MCF 10A (cell line): ENCODE measurements around the gene SP5. TPM values are rescaled to one million over a fixed set of nuclear protein-coding genes. Genes with fewer than 3 reads are reported as not detected.
"Not testable (repeated sequence)": the region's sequence is repeated elsewhere in the genome, so short reads cannot be mapped to it uniquely, and the experiment has no call there.

Source experiments
- BruUV-seq: library from RNA; stranded (reverse); fragments of 400-500 nt; replicated peaks from 2 replicates; lab custom pipeline; 2021; lab: Mats Ljungman, UMichigan
- CTCF ChIA-PET: fragments of 300-600 bp; sonication (Branson Sonifier 250); formaldehyde crosslinking; extraction: SDS; loops from one replicate; lab custom pipeline; 2021; ENCODE audit warnings: antibody characterized with exemption, inconsistent platforms; lab: Yijun Ruan, JAX
- POLR2A ChIA-PET: fragments of 300-600, 350-650 bp; sonication (Branson Sonifier 250); formaldehyde crosslinking; extraction: SDS; loops from one replicate; lab custom pipeline; 2020; ENCODE audit warnings: antibody characterized with exemption, inconsistent platforms; lab: Yijun Ruan, JAX
- DNase-seq: peaks from one replicate; pipeline ENCODE4 v3.0.0-alpha.2; 2018; ENCODE audit not compliant: unreplicated experiment
- H3K27ac Mint-ChIP-seq: one replicate; pipeline ENCODE4 v1.8.0; 2022; ENCODE audit warnings: mild to moderate bottlenecking, low read depth, mixed read lengths; ENCODE audit not compliant: unreplicated experiment
- H3K27me3 Mint-ChIP-seq: one replicate; pipeline ENCODE4 v1.8.0; 2022; ENCODE audit warnings: mixed read lengths; ENCODE audit not compliant: insufficient read depth, unreplicated experiment
- H3K36me3 Mint-ChIP-seq: one replicate; pipeline ENCODE4 v1.8.0; 2022; ENCODE audit warnings: mild to moderate bottlenecking, moderate library complexity, mixed read lengths; ENCODE audit not compliant: insufficient read depth, unreplicated experiment
- H3K4me1 Mint-ChIP-seq: one replicate; pipeline ENCODE4 v1.8.0; 2022; ENCODE audit warnings: mixed read lengths; ENCODE audit not compliant: insufficient read depth, unreplicated experiment
- H3K4me3 Mint-ChIP-seq: one replicate; pipeline ENCODE4 v1.8.0; 2022; ENCODE audit warnings: mild to moderate bottlenecking, moderate library complexity, mixed read lengths; ENCODE audit not compliant: unreplicated experiment
- H3K9me3 Mint-ChIP-seq: one replicate; pipeline ENCODE4 v1.8.0; 2022; ENCODE audit warnings: mixed read lengths; ENCODE audit not compliant: unreplicated experiment
- CTCF ChIP-seq: fragments of 200-600 bp; IDR thresholded peaks from one replicate; pipeline ENCODE4 v1.8.0; 2022; ENCODE audit warnings: antibody characterized with exemption, mild to moderate bottlenecking; ENCODE audit not compliant: unreplicated experiment
- intact Hi-C: fragments of 100-400 bp; cut with micrococcal nuclease; formaldehyde crosslinking; loops from 2 replicates; pipeline ENCODE4 v1.14.1; 2022
- total RNA-seq: library from RNA; stranded (reverse); gene quantifications from 2 replicates; pipeline ENCODE4 v1.2.3, GENCODE V29; 2022

Gene SP5
- total RNA-seq, 1 experiment from 2014 or later, result not detected

DNA sequence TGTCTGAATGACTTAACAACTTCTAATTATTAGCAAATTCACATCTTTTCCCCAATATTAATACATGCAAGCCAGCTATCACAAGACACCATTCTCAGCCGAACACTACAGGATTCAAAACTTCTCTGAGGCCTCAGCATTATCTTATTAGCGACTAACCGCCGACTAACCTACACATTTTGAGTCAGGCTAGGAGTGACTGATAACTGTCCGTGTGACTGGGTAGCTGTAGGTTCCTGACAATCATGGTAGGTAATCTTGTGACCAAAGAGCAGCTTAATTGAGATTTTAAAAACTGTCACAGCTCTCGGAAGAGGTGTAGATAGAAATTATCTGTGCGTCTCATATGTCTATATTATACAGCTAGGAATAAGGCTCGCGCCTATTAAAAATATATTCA lies 44.1 kb upstream of the SP5 start:
- Mint-ChIP-seq H3K9me3 (no peaks in the 10 kb centered on the region), H3K27ac (no peak overlapping the region), H3K36me3 (no peaks in the 10 kb centered on the region), H3K27me3 (no peaks in the 10 kb centered on the region), H3K4me3 (no peak overlapping the region), H3K4me1 (no peaks in the 10 kb centered on the region)
- POLR2A ChIA-PET, result interaction anchor here (0.5 kb wide), 1 partner anchor 213 kb away, joined by 3 read pairs; no protein-coding TSS in a partner anchor
- CTCF ChIA-PET, result interaction anchor here (0.6 to 0.9 kb wide), 3 partner anchors 94 to 142 kb away, joined by 3 to 4 read pairs (median 3); no protein-coding TSS in a partner anchor
- BruUV-seq, result no TSS peak
- intact Hi-C loops, result no loop called here
- TF ChIP-seq CTCF, result no peak
- DNase-seq, result no peak

DNA sequence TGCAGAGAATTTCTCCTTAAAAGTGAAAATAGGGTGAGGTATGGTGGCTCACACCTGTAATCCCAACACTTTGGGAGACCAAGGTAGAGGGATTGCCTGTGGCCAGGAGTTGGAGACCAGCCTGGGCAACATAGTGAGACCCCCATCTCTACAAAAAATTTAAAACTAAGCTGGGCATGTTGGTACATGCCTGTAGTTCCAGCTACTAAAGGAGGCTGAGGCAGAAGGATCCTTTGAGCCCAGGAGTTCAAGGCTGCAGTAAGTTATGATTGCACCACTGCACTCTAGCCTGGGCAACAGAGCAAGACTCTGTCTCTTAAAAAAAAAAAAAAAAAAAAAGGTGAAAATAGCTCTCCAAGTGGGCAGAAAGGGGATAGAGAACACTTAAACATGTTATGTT lies 40.9 kb upstream of the SP5 start:
- H3K9me3 Mint-ChIP-seq, intact Hi-C loops, H3K36me3 Mint-ChIP-seq, DNase-seq, POLR2A ChIA-PET, H3K4me1 Mint-ChIP-seq, H3K4me3 Mint-ChIP-seq, H3K27ac Mint-ChIP-seq, H3K27me3 Mint-ChIP-seq, BruUV-seq: not testable (repeated sequence)
- CTCF ChIA-PET, result interaction anchor here (0.8 to 1.3 kb wide), 2 partner anchors 21 to 265 kb away, joined by 4 to 5 read pairs; no protein-coding TSS in a partner anchor

DNA sequence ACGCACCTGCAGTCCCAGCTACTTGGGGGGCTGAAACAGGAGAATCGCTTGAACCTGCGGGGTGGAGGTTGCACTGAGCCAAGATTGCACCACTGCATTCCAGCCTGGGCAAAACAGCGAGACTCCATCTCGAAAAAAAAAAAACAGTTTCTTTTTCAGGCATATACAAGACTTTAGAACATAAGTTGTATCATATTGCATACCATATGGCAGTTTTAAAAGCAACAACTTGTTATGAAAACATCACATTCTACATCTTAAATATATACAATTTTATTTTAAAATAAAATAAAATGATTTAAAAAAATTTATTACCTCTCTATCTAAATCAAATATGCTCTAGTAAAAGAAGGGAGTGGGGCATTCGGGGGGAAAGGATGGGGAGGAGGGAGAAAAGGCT lies 39.4 kb upstream of the SP5 start:
- Mint-ChIP-seq H3K4me3 (no peak overlapping the region), H3K27ac (no peak overlapping the region), H3K36me3 (no peaks in the 10 kb centered on the region), H3K27me3 (no peaks in the 10 kb centered on the region), H3K4me1 (no peaks in the 10 kb centered on the region), H3K9me3 (no peaks in the 10 kb centered on the region)
- CTCF ChIA-PET, result no interaction called here
- POLR2A ChIA-PET, result no interaction called here
- DNase-seq, result no peak
- intact Hi-C loops, result no loop called here
- BruUV-seq, result no TSS peak
- TF ChIP-seq CTCF, result no peak

GRCh38 chr2:170679607-170680079 lies 35.5 kb upstream of the SP5 start:
- H3K36me3 Mint-ChIP-seq, result no peaks in the 10 kb centered on the region
- H3K27ac Mint-ChIP-seq, result peak overlapping the region; percentile 54
- H3K4me3 Mint-ChIP-seq, result no peak overlapping the region
- TF ChIP-seq CTCF, result no peak
- peak; percentile 33 for DNase-seq
- ChIA-PET POLR2A (interaction anchor here (0.6 to 1.1 kb wide), 2 partner anchors 125 to 250 kb away, joined by 3 read pairs; no protein-coding TSS in a partner anchor), CTCF (interaction anchor here (0.6 to 1.0 kb wide), 3 partner anchors 271 to 444 kb away, joined by 3 to 8 read pairs (median 5); no protein-coding TSS in a partner anchor)
- BruUV-seq, result no TSS peak
- intact Hi-C loops, result no loop called here
- H3K9me3 Mint-ChIP-seq, result no peaks in the 10 kb centered on the region
- H3K27me3 Mint-ChIP-seq, result no peaks in the 10 kb centered on the region
- H3K4me1 Mint-ChIP-seq, result no peaks in the 10 kb centered on the region
